ENCODE measurements around the gene ZBTB46.
"Not testable (repeated sequence)": the region's sequence is repeated elsewhere in the genome, so short reads cannot be mapped to it uniquely, and the experiment has no call there.

ZBTB46 gene

GRCh38 chr20:63734946-63735858 lies 95.9 kb downstream of the ZBTB46 start:
- DNase-seq, result no peak
- Mint-ChIP-seq H3K4me1 (ENCODE audit: low read depth) (peaks cover 29% of the 10 kb centered on the region), H3K4me3 (no peak overlapping the region), H3K36me3 (ENCODE audit: low read depth) (peaks cover 35% of the 10 kb centered on the region), H3K9me3 (no peaks in the 10 kb centered on the region), H3K27ac (peak overlapping the region; percentile 55), H3K27me3 (no peaks in the 10 kb centered on the region)

- peaks cover 29% of the 10 kb centered on the region for H3K4me1 Mint-ChIP-seq (ENCODE audit: low read depth)
- H3K36me3 Mint-ChIP-seq (ENCODE audit: low read depth), result peaks cover 44% of the 10 kb centered on the region
- peak overlapping the region; percentile 33 for H3K27ac Mint-ChIP-seq
- DNase-seq, result no peak
- H3K9me3 Mint-ChIP-seq, result no peaks in the 10 kb centered on the region
- H3K4me3 Mint-ChIP-seq, result no peak overlapping the region
- H3K27me3 Mint-ChIP-seq, result no peaks in the 10 kb centered on the region
Measured at GRCh38 chr20:63734111-63734945, 96.7 kb downstream of the ZBTB46 start.

DNA sequence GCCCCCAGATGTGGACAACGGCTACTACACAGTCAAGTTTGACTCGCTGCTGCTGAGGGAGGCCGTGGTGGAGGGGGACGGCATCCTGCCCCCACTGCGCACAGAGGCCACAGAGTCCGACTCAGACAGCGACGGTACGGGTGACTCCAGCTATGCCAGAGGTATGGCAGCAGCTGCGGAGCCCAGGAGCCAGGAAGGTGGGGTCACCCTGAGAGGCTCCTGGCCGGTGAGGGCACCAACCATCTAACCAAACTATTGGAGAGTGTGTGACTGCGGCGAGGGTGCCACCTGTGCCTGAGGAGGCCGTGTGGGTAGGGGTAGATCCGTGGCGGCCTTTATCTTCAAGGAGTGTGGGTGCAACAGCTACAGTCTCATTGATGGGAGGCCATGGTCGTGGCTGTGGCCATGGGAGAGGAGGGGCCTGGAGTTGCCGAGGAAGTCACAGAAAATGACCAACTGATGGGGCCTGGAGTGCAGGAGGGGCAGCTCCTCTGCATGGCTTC lies 97.4 kb downstream of the ZBTB46 start:
- Mint-ChIP-seq H3K4me3 (no peak overlapping the region), H3K4me1 (ENCODE audit: low read depth) (peaks cover 31% of the 10 kb centered on the region), H3K27me3 (no peaks in the 10 kb centered on the region)

DNA sequence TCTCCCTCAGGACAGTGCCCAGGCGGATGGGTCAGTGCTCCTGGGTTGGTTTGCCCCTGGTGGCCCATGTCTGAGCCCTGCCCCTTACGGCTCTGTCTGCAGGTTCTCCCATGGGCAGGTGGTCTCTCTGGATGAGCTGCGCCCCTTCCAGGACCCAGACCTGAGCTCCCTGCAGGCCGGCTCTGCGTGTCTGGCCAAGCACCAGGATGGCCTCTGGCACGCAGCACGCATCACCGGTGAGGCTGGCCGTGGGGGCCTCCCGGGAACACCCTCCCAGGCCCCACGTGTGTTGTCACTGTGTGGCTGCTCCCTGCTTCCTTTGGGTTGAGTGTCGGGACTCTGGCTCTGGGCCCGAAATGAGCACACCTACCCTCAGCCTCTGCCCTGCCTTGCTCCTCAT lies 97.9 kb downstream of the ZBTB46 start:
- Mint-ChIP-seq H3K27ac (no peak overlapping the region), H3K4me3 (no peak overlapping the region), H3K27me3 (no peaks in the 10 kb centered on the region), H3K36me3 (ENCODE audit: low read depth) (peaks cover 52% of the 10 kb centered on the region), H3K4me1 (ENCODE audit: low read depth) (peaks cover 31% of the 10 kb centered on the region), H3K9me3 (no peaks in the 10 kb centered on the region)
- DNase-seq, result no peak

More for the DNA sequence above, 97.4 kb downstream of the ZBTB46 start:
- no peaks in the 10 kb centered on the region for H3K9me3 Mint-ChIP-seq
- no peak overlapping the region for H3K27ac Mint-ChIP-seq
- peaks cover 47% of the 10 kb centered on the region for H3K36me3 Mint-ChIP-seq (ENCODE audit: low read depth)
- no peak for DNase-seq

GRCh38 chr20:63732118-63733095 lies 98.7 kb downstream of the ZBTB46 start:
- Mint-ChIP-seq H3K27ac (no peak overlapping the region), H3K36me3 (ENCODE audit: low read depth) (peaks cover 57% of the 10 kb centered on the region), H3K9me3 (no peaks in the 10 kb centered on the region), H3K4me1 (ENCODE audit: low read depth) (peaks cover 38% of the 10 kb centered on the region), H3K4me3 (no peak overlapping the region), H3K27me3 (no peaks in the 10 kb centered on the region)
- DNase-seq, result no peak

DNA sequence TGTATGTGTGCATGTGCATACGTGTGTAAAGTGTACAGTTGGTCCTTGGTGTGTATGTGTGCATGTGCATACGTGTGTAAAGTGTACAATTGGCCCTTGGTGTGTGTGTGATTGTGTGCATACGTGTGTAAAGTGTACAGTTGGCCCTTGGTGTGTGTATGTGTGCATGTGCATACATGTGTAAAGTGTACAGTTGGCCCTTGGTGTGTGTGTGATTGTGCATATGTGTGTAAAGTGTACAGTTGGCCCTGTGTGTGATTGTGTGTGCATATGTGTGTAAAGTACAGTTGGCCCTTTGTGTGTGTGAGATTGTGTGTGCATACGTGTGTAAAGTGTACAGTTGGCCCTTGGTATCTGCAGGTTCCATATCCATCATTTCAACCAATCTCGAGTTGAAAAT lies 99.7 kb downstream of the ZBTB46 start:
- peaks cover 61% of the 10 kb centered on the region for H3K36me3 Mint-ChIP-seq (ENCODE audit: low read depth)
- peaks cover 38% of the 10 kb centered on the region for H3K4me1 Mint-ChIP-seq (ENCODE audit: low read depth)
- no peak overlapping the region for H3K4me3 Mint-ChIP-seq
- H3K27me3 Mint-ChIP-seq, result no peaks in the 10 kb centered on the region
- no peak for DNase-seq
- no peak overlapping the region for H3K27ac Mint-ChIP-seq
- peaks cover 2% of the 10 kb centered on the region for H3K9me3 Mint-ChIP-seq

GRCh38 chr20:63730189-63730733 lies 100.8 kb downstream of the ZBTB46 start:
- H3K4me3 Mint-ChIP-seq, H3K9me3 Mint-ChIP-seq, H3K27ac Mint-ChIP-seq, DNase-seq, H3K27me3 Mint-ChIP-seq: not testable (repeated sequence)
- H3K4me1 Mint-ChIP-seq (ENCODE audit: low read depth), result peaks cover 26% of the 10 kb centered on the region
- peaks cover 59% of the 10 kb centered on the region for H3K36me3 Mint-ChIP-seq (ENCODE audit: low read depth)

DNA sequence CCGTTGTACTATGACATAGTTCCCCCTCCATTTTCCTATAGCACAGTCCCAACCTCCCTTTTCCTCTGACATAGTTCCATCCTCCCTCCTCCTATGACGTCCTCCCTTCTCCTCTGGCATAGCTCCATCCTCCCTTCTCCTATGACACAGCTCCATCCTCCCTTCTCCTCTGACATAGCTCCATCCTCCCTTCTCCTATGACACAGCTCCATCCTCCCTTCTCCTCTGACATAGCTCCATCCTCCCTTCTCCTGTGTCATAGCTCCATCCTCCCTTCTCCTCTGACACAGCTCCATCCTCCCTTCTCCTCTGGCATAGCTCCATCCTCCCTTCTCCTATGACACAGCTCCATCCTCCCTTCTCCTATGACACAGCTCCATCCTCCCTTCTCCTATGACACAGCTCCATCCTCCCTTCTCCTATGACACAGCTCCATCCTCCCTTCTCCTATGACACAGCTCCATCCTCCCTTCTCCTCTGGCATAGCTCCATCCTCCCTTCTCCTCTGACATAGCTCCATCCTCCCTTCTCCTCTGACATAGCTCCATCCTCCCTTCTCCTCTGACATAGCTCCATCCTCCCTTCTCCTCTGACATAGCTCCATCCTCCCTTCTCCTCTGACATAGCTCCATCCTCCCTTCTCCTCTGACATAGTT lies 108.0 kb downstream of the ZBTB46 start:
- H3K27me3 Mint-ChIP-seq, DNase-seq, H3K4me3 Mint-ChIP-seq, H3K27ac Mint-ChIP-seq: not testable (repeated sequence)
- H3K9me3 Mint-ChIP-seq, result peaks cover 12% of the 10 kb centered on the region
- peaks cover 82% of the 10 kb centered on the region for H3K36me3 Mint-ChIP-seq (ENCODE audit: low read depth)
- peaks cover 41% of the 10 kb centered on the region for H3K4me1 Mint-ChIP-seq (ENCODE audit: low read depth)

DNA sequence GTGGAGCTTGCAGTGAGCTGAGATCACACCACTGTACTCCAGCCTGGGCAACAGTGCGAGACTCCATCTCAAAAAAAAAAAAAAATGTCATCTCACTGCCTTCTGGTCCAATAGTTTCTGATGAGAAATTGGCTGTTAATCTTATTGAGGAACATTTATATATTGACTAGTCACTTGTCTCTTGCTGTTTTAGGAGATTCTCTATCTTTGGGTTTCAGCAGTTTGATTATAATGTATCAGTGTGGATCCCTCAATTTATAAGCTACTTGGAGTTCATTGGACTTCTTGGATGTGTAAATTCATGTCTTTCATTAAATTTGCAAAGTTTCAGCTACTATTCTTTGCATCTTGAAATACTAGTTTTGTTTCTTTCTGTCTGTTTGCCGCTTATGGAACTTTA lies 112.1 kb downstream of the ZBTB46 start:
- H3K9me3 Mint-ChIP-seq, result peaks cover 13% of the 10 kb centered on the region
- H3K4me1 Mint-ChIP-seq (ENCODE audit: low read depth), result peaks cover 47% of the 10 kb centered on the region
- H3K27ac Mint-ChIP-seq, result peak overlapping the region; percentile 11
- peaks cover 88% of the 10 kb centered on the region for H3K36me3 Mint-ChIP-seq (ENCODE audit: low read depth)
- DNase-seq, result no peak
- H3K4me3 Mint-ChIP-seq, result no peak overlapping the region
- H3K27me3 Mint-ChIP-seq, result no peaks in the 10 kb centered on the region

DNA sequence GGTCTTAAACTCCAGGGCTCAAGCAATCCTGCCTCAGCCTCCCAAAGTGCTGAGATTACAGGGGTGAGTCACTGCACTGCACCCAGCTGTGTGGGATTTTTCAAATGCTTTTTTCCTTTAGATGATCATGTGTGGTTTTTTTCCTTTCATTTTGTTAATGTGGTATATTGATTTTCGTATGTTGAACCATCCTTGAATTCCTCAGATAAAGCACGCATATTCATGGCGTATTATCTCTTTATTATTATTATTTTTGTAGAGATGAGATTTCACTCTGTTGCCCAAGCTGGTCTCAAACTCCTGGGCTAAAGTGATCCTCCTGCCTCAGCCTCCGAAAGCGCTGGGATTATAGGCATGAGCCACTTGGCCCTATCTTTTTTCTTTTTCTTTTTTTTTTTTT lies 116.2 kb downstream of the ZBTB46 start:
- no peak overlapping the region for H3K27ac Mint-ChIP-seq

DNA sequence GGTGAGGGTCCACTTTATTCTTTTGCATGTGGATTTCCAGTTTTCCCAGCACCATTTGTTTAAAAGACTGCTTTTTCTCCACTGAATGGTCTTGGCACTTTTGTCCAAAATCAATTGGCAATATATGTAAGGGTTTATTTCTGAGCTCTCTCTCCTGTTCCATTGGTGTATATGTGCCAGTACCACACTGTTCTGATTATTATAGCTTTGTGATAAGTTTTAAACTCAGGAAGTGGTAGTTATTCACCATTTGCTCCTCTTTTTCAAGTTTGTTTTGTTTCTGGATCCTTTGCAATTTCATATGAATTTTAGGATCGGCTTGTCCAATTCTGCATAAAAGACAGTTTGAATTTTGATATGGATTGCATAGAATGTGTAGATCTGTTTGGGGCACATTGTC lies 118.9 kb downstream of the ZBTB46 start:
- H3K27ac Mint-ChIP-seq, result peak overlapping the region; percentile 56
- peaks cover 7% of the 10 kb centered on the region for H3K9me3 Mint-ChIP-seq
- H3K4me1 Mint-ChIP-seq (ENCODE audit: low read depth), result peaks cover 56% of the 10 kb centered on the region
- H3K36me3 Mint-ChIP-seq (ENCODE audit: low read depth), result peaks cover 85% of the 10 kb centered on the region
- DNase-seq, result no peak
- H3K4me3 Mint-ChIP-seq, result no peak overlapping the region
- no peaks in the 10 kb centered on the region for H3K27me3 Mint-ChIP-seq

More for the DNA sequence above, 116.2 kb downstream of the ZBTB46 start:
- H3K9me3 Mint-ChIP-seq, result peaks cover 13% of the 10 kb centered on the region
- H3K27me3 Mint-ChIP-seq, result no peaks in the 10 kb centered on the region
- no peak overlapping the region for H3K4me3 Mint-ChIP-seq
- DNase-seq, result no peak
- H3K36me3 Mint-ChIP-seq (ENCODE audit: low read depth), result peaks cover 95% of the 10 kb centered on the region
- peaks cover 51% of the 10 kb centered on the region for H3K4me1 Mint-ChIP-seq (ENCODE audit: low read depth)

DNA sequence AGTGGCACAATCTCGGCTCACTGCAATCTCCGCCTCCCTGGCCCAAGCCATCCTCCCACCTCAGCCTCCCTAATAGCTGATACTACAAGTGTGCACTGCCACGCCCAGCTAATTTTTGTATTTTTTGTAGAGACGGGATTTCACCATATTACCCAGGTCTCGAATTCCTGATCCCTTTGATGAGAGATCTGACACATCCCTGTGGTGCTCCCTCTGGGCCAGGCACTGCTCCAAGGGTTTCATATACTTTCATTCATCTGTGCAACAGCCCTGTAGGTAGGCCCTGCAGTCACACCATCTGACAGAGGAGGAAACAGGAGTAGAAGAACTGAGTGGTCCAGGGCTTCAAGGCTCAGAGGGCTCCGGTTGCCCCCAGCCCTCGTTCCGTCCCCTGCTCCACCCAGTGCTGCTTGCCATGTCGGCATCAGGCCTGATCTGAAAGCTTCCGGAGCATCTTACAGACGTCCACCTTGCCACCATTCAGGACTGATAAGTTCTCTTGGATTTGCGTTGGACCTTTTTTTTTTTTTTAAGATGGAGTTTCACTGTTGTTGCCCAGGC lies 119.9 kb downstream of the ZBTB46 start:
- Mint-ChIP-seq H3K4me3 (no peak overlapping the region), H3K36me3 (ENCODE audit: low read depth) (peaks cover 85% of the 10 kb centered on the region), H3K27me3 (no peaks in the 10 kb centered on the region), H3K27ac (peak overlapping the region; percentile 80), H3K9me3 (peaks cover 7% of the 10 kb centered on the region), H3K4me1 (ENCODE audit: low read depth) (peaks cover 55% of the 10 kb centered on the region)
- no peak for DNase-seq

- Mint-ChIP-seq H3K27me3 (no peaks in the 10 kb centered on the region), H3K4me3 (peak overlapping the region; percentile 95), H3K4me1 (ENCODE audit: low read depth) (peaks cover 54% of the 10 kb centered on the region), H3K27ac (peak overlapping the region; percentile 91), H3K9me3 (no peaks in the 10 kb centered on the region), H3K36me3 (ENCODE audit: low read depth) (peaks cover 85% of the 10 kb centered on the region)
- no peak for DNase-seq
Measured at GRCh38 chr20:63709149-63709527, 121.9 kb downstream of the ZBTB46 start.
